Adipocyte (in vitro differentiated cells): ENCODE results near the gene MEIOC.

Source experiments
- DNase-seq: peaks from one replicate; pipeline ENCODE4 v3.0.0-alpha.2; 2015; ENCODE audit warnings: low read depth
- H3K27me3 ChIP-seq: replicated peaks from 2 replicates; pipeline ENCODE4 v1.7.0; 2013; ENCODE audit warnings: mild to moderate bottlenecking, low read length, moderate library complexity; ENCODE audit not compliant: control insufficient read depth, insufficient read depth
- H3K36me3 ChIP-seq: 2 replicates; pipeline ENCODE4 v1.7.0; 2013; ENCODE audit warnings: low read length, mild to moderate bottlenecking, moderate library complexity; ENCODE audit not compliant: control insufficient read depth, insufficient read depth, severe bottlenecking
- H3K4me1 ChIP-seq: 2 replicates; pipeline ENCODE4 v1.7.0; 2013; ENCODE audit warnings: mild to moderate bottlenecking, low read length, moderate library complexity; ENCODE audit not compliant: control insufficient read depth, insufficient read depth
- H3K4me3 ChIP-seq: 2 replicates; pipeline ENCODE4 v1.7.0; 2013; ENCODE audit warnings: mild to moderate bottlenecking, low read length, moderate library complexity
- H3K9ac ChIP-seq: 2 replicates; pipeline ENCODE4 v1.7.0; 2013; ENCODE audit warnings: mild to moderate bottlenecking, low read length, moderate library complexity
- H3K9me3 ChIP-seq: 2 replicates; pipeline ENCODE4 v1.7.0; 2013; ENCODE audit warnings: mild to moderate bottlenecking, low read length, moderate library complexity; ENCODE audit not compliant: control insufficient read depth

MEIOC gene

DNA sequence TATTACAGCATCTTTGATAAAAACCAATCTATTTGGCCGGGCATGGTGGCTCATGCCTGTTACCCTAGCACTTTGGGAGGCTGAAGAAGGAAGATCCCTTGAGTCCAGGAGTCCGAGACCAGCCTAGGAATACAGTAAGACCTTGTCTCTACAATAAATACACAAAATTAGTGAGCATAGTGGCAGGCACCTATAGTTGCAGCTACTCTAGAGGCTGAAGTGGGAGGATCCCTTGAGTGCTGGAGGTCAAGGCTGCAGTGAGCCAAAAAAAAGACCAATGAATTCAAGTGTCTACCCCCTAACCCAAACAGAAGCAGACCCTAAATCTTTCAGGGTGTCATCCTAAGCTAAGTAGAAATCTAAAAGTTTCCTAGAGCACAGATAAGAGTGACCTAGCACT lies 7.3 kb upstream of the MEIOC start:
- Histone ChIP-seq H3K9me3 (peaks cover 2% of the 10 kb centered on the region), H3K4me1 (no peaks in the 10 kb centered on the region), H3K9ac (no peak overlapping the region), H3K36me3 (no peaks in the 10 kb centered on the region), H3K4me3 (no peak overlapping the region), H3K27me3 (peaks cover 11% of the 10 kb centered on the region)
- DNase-seq, result no peak

DNA sequence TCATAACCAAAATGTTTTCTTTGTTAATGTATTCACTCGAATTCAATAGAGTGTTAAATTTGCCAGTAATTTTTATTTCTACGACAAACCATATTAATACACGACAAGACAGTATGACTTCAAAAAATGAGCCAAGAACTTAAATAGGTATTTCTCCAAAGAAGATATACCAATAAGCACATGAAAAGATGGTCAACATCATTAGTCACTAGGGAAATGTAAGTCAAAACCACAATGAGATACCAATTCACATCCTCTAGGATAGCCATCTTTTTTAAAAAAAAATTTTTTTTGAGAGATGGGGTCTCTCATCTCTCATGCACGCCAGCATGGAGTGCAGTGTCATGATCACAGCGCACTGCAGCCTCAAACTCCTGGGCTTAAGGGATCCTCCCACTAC lies 5.0 kb upstream of the MEIOC start:
- H3K4me1 ChIP-seq, result no peaks in the 10 kb centered on the region
- no peaks in the 10 kb centered on the region for H3K36me3 ChIP-seq
- H3K9me3 ChIP-seq, result peaks cover 7% of the 10 kb centered on the region
- H3K27me3 ChIP-seq, result peaks cover 19% of the 10 kb centered on the region
- no peak for DNase-seq
- no peak overlapping the region for H3K9ac ChIP-seq
- H3K4me3 ChIP-seq, result no peak overlapping the region

DNA sequence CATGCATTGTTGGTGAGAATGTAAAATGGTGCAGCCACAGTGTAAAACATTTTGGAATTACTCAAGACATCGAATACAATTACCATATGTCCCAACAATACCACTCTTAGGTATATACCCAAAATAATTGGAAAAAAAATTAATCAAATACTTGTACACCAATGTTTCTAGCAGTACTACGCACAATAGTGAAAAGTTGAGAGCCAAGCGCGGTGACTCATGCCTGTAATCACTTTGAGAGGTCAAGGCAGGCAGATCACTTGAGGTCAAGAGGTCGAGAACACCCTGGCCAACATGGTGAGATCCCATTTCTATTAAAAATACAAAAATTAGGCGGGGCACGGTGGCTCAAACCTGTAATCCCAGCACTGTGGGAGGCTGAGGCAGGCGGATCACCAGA lies 3.5 kb upstream of the MEIOC start:
- Histone ChIP-seq H3K36me3 (no peaks in the 10 kb centered on the region), H3K4me3 (no peak overlapping the region), H3K27me3 (peaks cover 25% of the 10 kb centered on the region), H3K4me1 (no peaks in the 10 kb centered on the region), H3K9ac (no peak overlapping the region), H3K9me3 (peaks cover 7% of the 10 kb centered on the region)
- DNase-seq, result no peak

DNA sequence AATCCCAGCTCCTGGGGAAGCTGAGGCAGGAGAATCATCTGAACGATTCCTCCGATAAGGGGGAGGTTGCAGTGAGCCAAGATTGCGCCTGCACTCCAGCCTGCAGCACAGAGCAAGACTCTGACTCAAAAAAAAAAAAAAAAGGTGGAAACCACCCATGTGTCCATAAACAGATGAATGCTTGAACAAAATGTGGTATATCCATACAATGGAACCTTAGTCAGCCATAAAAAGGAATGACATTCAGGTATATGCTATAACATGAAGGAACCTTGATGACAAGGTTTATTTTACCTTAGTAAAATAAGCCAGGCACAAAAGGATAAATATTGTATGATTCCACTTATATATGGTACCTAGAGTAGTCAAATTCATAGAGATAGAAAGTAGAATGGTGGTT lies 2.9 kb upstream of the MEIOC start:
- Histone ChIP-seq H3K27me3 (peaks cover 25% of the 10 kb centered on the region), H3K4me3 (no peak overlapping the region), H3K4me1 (no peaks in the 10 kb centered on the region), H3K9me3 (peaks cover 7% of the 10 kb centered on the region), H3K9ac (no peak overlapping the region), H3K36me3 (no peaks in the 10 kb centered on the region)
- DNase-seq, result no peak

DNA sequence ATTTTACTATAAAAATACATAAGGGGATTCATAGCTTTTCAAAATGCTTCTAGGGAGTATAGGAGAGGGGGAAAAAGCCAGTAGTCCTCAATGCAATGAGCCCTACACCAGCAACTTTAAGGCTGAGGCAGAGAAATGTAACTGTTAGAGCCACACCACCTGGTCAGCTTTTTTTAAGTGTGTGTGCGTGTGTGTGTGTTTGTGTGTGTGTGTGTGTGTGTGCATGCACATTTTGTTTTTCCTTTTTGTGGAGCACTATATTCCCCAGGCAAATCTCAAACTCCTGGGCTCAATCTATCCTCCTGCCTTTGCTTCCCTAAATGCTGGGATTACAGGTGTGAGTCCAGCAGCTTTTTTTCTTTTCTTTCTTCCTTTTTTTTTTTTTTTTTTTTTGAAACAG lies 2.3 kb upstream of the MEIOC start:
- H3K9me3 ChIP-seq, result peaks cover 7% of the 10 kb centered on the region
- peaks cover 23% of the 10 kb centered on the region for H3K27me3 ChIP-seq
- H3K9ac ChIP-seq, result no peak overlapping the region
- no peaks in the 10 kb centered on the region for H3K36me3 ChIP-seq
- no peak overlapping the region for H3K4me3 ChIP-seq
- no peak for DNase-seq
- H3K4me1 ChIP-seq, result no peaks in the 10 kb centered on the region

DNA sequence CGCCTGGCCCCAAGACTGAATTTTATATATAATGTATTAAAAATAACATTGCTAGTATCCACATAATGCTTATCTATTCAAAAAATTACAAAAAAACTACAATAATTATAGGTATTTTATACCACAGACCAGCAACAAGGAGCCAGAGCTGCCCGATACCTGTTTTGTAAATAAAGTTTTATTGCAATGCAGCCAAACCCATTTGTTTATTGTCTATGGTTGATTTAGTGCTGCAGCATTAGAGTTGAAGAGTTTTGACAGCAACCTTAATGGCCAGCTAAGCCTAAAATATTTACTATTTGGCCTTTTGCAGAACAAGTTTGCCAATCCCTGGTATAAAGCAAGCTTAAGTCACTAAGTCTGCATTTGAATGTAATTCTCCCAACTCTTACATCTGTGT lies 5.6 kb downstream of the MEIOC start:
- H3K4me3 ChIP-seq, result no peak overlapping the region
- peaks cover 4% of the 10 kb centered on the region for H3K27me3 ChIP-seq
- no peak overlapping the region for H3K9ac ChIP-seq
- no peaks in the 10 kb centered on the region for H3K36me3 ChIP-seq
- H3K9me3 ChIP-seq, result no peaks in the 10 kb centered on the region
- no peaks in the 10 kb centered on the region for H3K4me1 ChIP-seq
- no peak for DNase-seq

DNA sequence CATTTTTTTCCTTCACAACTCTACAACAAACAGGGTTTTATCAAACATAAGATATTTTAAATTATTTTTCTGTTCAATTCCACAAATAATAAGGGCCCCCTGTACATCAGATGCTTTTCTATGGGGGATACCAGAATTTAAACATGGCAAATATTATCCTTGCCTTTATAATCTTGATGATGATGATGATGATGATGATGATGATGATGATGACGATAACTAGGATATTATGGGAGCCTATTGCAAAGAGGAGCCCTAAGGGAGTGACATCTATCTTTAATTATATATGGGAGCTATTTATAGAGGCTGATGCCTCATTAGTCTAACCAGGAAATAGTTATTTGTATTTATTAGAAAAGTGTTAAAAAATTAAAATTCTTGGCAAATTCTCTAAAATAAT lies 6.8 kb downstream of the MEIOC start:
- no peaks in the 10 kb centered on the region for H3K36me3 ChIP-seq
- H3K4me1 ChIP-seq, result no peaks in the 10 kb centered on the region
- H3K4me3 ChIP-seq, result no peak overlapping the region
- no peaks in the 10 kb centered on the region for H3K27me3 ChIP-seq
- DNase-seq, result no peak
- no peaks in the 10 kb centered on the region for H3K9me3 ChIP-seq
- H3K9ac ChIP-seq, result no peak overlapping the region

DNA sequence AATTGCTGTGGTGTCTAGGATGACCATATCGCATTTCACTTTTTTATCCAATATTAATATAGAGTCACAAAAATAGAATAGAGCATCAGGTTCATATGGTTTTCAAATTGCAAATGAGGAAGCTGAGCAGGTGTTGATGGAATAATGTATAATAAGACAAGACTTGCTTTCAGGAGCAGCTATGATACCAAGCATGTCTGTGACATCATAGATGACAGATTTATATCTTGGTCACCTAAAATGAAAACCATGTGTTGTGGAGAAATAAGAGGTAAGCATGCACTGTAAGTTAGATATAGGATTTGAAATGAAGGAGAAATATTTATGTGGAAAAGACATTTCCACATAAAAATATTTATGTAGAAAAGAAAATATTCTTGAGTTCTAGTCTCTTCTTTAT lies 8.6 kb downstream of the MEIOC start:
- Histone ChIP-seq H3K9me3 (no peaks in the 10 kb centered on the region), H3K9ac (no peak overlapping the region), H3K27me3 (no peaks in the 10 kb centered on the region), H3K4me3 (no peak overlapping the region), H3K4me1 (no peaks in the 10 kb centered on the region), H3K36me3 (no peaks in the 10 kb centered on the region)
- DNase-seq, result no peak

DNA sequence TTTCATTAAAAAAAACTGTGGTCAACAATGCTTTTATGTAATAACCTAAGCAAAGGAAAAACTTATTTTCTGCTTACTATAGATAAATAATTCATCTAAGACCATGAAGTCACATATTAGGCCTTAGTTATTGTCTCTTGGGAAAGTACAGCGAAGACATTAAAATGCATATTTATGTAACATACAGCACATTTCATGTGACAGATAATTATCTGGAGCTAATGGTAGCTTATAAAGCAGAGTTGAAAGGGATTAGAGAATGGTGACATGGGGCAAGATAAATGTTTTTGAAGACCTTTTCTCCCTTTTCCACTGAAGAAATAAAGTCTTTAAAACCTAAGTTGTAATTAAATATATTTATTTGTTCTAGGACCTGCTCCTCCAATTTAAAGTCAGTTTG lies 9.7 kb downstream of the MEIOC start:
- no peaks in the 10 kb centered on the region for H3K9me3 ChIP-seq

DNA sequence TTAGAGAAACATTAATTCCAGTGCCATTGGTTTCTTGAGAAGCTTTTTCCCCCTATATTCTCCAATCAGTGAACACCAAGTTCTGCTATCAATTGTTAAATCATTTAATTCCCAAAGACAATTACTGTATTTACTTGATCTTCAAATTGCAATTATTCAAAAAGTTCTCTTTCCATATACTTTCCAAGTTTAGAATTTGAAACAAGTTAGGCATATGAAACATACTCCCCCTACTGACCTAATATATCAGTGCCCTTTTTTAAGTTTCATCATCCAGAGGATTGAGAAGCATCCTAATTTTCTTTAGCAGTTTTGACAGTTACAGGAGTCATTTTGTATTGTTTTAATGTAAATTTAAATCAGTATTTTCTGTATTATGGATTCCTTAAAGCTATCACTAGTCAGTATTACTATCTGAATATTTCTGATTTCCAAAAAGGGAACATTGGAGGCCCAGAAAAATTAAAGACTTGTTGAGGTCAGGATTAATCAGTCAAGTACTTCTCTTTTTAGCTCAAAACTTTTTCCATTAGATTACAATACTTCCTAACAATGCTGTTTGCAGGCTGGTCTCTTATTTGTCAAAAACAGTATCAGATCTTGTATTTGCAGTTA lies 16.3 kb downstream of the MEIOC start:
- Histone ChIP-seq H3K36me3 (no peaks in the 10 kb centered on the region), H3K27me3 (no peaks in the 10 kb centered on the region), H3K4me1 (peaks cover 10% of the 10 kb centered on the region), H3K4me3 (no peak overlapping the region), H3K9me3 (no peaks in the 10 kb centered on the region), H3K9ac (no peak overlapping the region)
- peak; percentile 78 for DNase-seq

More for the DNA sequence above, 9.7 kb downstream of the MEIOC start:
- Histone ChIP-seq H3K27me3 (no peaks in the 10 kb centered on the region), H3K36me3 (no peaks in the 10 kb centered on the region), H3K9ac (no peak overlapping the region), H3K4me1 (no peaks in the 10 kb centered on the region), H3K4me3 (no peak overlapping the region)
- DNase-seq, result no peak

DNA sequence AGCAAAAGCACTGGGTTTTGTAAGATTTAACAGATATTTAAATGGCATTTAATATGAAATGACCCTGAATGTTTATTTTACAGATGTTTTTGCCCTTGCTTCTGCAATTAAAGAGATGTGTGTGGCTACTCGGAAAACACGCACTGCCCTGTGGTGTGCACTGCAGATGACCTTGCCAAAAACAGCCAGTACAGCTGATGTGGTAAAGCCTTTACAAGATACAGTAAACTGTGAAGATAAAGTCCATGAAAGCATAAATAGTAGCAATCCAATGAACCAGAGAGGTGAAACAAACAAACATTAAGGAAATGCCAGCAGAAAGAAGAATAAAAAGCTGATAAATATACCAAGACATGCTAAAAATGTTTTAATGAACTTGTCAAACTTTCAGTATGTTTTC lies 17.6 kb downstream of the MEIOC start:
- Histone ChIP-seq H3K4me1 (peaks cover 13% of the 10 kb centered on the region), H3K4me3 (no peak overlapping the region), H3K36me3 (peaks cover 5% of the 10 kb centered on the region), H3K9me3 (no peaks in the 10 kb centered on the region), H3K9ac (no peak overlapping the region), H3K27me3 (no peaks in the 10 kb centered on the region)
- DNase-seq, result no peak

DNA sequence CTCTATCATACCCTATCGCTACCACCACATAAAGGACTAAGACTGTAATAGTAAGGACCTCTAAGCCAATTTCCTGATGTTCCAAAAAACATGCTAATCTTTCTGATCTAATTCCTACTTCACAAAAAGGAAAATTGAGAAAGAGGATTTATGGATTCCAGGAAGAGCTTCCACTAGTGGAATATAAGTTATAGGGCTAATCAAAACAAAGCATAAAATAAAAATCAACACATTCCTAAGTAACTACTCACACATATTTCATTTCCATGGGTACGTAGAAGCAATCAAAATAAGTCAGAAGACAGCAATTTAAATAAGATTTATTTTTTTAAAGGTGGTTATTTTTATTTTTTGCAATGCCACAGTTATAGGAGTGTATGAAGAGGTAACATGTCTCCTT lies 20.9 kb downstream of the MEIOC start:
- peak; percentile 47 for DNase-seq
- no peaks in the 10 kb centered on the region for H3K27me3 ChIP-seq
- H3K4me3 ChIP-seq, result no peak overlapping the region
- peaks cover 26% of the 10 kb centered on the region for H3K36me3 ChIP-seq
- peak overlapping the region; percentile 14 for H3K9ac ChIP-seq
- H3K4me1 ChIP-seq, result peaks cover 13% of the 10 kb centered on the region
- no peaks in the 10 kb centered on the region for H3K9me3 ChIP-seq
